ENCODE data around the gene CRYL1.
A peak's percentile ranks its signal among the peaks of the same experiment; 100 is the strongest.

CRYL1 gene, protein sequence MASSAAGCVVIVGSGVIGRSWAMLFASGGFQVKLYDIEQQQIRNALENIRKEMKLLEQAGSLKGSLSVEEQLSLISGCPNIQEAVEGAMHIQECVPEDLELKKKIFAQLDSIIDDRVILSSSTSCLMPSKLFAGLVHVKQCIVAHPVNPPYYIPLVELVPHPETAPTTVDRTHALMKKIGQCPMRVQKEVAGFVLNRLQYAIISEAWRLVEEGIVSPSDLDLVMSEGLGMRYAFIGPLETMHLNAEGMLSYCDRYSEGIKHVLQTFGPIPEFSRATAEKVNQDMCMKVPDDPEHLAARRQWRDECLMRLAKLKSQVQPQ

DNA sequence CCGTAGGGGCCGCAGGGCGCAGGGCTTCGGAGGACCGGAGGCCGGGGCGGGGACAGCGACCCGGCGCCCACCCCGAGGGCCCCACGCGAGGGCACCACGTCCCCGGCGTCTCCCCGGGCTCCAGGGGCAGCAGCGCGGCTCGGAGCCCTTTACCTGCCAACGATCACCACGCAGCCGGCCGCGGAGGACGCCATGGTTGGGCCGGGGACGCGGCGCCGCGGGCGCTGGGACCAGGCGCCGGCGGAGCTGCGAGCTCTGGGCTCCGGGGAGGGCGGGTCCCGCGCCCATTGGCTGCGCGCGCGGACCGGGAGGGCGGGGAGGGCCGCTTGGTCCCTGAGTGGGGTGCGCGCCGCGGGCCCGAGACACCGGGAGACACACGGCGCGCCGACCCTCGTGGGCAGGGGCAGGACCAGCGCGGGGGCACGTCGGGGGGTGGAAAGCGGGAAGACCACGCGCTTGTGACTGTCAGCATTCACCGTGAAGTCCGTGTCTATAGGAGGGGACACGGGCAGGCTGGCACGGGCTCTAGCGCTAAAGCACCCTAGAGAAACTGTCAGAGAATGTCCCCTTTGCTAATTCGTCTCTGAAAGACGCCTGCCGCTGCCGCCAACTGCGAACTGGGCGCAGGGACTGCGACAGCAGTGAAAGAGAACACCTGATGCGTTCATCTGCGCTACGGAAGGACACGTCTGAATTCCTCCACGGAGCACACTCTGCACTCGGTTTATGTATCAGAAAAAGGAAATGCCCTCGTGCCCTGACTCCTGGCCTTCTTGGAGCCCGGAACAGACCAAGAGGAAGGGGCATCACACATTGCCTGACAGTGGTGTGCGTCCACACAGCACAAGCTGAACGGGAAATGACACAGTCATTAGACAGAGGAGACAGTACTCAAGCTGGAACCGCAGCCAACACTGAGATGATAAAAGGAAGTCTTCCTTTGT, at the start of gene CRYL1:
Gene CRYL1 (minus strand): TSS at position 257 of the 944 bp plus-strand sequence. CDS start 63 bp downstream, at position 194.
- DNase-seq = peak; percentile 35

- no peak for DNase-seq
Measured at GRCh38 chr13:20573636-20574035, 48.0 kb upstream of the CRYL1 start.

GRCh38 chr13:20573186-20573585, 47.5 kb upstream of the CRYL1 start:
- DNase-seq = no peak

- no peak for DNase-seq
Measured at GRCh38 chr13:20571676-20572075, 46.0 kb upstream of the CRYL1 start.

DNA sequence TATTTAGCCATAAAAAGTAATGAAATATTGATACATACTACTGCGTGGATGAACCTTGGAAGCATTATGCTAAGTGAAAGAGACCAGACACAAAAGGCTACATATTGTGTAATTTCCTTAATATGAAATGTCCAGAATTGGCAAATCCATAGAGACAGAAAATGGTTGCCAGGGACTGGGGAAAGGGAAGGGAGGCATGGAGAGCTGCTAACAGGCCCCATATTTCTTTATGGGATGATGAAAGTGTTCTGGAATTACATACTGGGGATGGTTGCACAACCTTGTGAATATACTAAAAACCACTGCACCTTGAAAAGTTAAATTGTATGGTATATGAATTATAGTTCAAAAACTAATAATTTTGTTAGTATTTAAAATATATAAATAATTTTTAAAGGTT, 44.9 kb upstream of the CRYL1 start:
- no peak for DNase-seq

DNA sequence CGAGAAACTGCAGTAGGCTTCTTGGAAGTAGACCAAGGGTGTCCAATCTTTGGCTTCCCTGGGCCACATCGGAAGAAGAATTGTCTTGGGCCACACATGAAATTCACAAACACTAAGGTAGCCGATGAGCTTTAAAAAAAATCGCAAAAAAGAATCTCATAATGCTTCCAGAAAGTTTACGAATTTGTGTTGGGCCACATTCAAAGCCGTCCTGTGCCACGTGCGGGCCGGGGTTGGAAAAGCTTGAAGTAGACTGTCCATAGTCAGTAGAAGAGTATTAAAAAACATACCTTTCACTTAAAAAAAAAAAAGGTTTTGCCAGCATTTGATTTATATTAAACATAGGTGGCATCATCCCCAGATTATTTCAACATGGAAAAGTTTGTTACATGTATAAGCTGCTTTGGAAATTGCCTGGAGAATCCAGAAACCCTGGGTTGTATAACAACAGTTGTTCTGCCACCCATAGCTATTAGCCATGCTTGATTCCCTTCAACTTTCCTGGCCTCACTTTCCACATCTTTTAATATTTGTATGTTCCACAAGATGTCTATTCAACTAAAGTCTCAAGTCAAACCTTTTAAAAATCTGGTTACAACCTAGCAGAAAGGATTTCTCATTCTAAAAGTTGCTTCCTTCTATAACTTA, 42.3 kb upstream of the CRYL1 start:
- DNase-seq = no peak

DNA sequence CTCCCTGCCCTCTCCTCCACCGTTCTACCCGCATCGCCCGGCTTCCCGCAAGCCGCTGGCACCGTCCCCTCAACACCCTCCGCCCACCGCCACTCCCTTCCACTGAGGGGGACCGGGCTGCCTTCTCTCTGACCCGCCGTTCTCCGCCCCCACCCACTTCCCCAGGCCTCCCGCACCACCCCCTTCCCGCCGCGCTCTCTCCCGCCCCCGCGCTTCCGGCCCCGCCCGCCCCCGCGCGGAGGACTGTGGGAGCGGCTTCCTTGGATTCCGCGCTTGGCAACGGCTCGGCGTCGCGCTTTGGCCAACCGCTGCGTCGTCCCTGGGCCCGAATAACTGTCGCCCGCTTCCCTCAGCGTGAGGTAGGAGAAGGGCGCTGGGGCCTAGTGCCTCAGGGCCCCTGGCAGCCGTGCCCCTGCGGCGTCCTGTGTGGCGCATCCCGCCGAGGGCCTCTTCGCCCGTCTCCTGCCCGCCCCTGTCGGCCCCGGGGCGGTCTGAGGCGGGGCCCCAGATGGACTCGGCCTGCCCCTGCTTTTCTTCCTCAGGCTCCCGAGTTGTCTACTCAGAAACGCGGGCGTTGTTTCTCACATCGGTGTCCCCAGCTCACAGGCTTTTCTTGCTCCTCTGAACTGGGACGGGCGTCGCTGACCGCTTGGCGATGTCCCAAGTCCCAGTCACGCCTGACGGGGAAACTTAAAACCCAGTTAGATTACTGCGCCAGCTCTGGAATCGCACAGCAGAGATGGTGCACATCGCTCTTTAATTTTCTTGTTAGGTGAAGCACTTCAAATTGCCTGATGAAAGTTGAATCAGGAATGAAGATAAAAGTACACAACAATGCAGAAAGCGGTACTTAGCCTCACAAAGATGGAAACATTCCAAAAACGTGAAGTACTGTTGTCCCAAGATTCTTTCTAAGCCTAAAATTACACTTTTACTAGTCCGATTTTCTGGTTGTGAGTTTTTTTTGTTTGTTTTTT, 41.5 kb upstream of the CRYL1 start, which contains the start of gene IFT88:
Gene IFT88 (plus strand): TSS at position 260 of the 977 bp plus-strand sequence. CDS start 7,229 bp downstream, outside the sequence.
- DNase-seq = peak; percentile 63

DNA sequence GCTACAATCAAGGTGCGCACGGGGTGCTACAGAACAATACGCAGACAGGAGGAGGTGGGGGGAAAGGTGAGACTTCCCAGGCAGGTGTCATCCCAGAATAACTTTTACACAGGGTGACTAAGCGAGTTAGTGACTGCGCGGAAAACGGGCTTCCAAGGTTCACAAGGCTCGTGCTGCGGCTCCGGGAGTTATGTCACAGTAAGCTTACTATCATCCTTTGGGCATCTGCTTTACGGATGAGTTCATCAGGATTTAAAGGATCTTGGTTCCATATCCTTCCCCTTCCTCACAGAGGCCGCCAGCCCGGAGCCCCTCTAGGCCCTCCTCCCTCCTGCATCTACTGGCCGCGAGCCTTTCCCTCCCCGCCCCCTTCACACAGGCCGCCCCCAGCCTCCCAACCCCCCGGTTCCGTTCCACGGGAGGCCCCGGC, 40.8 kb upstream of the CRYL1 start:
- no peak for DNase-seq

DNA sequence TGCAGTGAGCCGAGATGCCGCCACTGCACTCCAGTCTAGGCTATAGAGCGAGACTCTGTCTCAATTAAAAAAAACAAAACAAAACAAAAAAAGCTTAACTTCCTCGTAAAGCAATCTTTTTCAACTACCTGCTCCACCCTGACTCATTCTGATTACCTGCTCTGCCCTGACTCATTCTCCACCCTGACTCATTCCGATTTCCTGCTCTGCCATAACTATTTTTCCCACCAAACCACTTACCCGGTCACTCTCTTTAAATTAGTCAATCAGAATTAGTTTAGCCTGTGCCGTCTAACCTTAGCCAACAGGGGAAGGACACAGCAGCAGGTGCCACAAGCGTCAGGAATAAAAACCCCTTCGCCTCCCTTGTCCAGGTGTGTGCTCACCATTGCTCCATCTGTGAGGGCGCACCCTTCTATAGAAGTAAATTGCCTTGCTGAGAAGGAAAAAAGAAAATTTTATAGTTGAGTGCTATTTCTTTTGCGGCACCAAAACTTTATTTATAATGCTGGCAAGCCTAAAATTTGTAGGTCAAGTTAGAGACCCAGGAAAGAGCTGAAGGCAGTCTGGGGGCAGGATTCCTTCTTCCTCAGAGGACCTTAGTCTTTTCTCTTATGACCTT, 39.6 kb upstream of the CRYL1 start:
- no peak for DNase-seq

- DNase-seq = no peak
Measured at GRCh38 chr13:20561741-20562140, 36.1 kb upstream of the CRYL1 start.

DNA sequence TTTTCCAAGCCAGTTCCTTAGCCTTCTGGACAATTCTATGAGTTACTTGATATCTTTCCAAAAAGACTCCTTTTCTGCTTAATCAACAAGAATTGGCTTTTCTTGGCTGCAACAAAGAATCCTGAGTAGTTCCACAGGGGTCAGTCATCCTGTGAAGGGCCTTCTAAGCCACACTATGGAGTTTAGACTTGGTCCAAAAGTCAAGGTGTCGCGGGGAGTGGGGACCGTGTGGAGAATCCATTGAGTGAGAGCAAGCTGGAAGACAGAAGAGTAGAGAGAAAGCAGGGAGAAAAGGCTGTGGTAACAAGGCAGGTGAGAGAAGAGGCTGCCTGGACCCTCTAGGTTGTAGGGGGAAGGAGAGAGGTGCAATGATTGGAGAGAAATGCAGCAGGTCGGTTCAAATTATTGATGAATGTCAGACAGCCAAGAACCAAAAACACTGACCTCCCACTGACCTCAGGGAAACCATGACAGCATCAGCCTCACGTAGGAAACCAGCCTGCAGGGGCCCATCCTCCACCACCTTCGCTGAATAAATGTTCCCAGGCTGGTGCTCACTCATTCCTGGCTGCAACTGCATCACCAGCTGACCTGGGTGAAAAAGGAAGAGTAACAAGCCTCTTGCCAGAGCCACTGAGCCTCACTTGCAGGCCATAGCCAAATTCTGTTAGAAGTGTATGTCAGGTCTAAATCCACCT, 34.2 kb upstream of the CRYL1 start:
- no peak for DNase-seq

DNA sequence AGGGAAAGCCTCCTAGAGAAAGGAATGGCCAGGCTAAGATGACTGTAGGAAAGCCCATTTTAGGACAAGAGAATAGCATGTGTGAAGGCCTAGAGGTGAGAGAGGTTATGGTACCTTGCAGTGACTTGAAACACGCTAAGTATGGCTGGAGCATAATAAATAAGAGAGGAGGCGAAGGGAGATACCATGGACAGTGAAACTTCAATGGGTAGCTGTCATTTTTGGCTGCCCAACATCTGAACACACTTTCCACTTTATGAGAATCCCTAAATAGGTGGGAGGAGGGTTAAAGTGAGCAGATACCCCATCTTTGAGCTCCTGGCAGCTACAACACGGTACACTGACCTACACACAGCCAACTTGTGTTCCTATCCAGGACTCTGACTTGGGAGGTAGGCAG, 33.3 kb upstream of the CRYL1 start:
- DNase-seq = no peak

DNA sequence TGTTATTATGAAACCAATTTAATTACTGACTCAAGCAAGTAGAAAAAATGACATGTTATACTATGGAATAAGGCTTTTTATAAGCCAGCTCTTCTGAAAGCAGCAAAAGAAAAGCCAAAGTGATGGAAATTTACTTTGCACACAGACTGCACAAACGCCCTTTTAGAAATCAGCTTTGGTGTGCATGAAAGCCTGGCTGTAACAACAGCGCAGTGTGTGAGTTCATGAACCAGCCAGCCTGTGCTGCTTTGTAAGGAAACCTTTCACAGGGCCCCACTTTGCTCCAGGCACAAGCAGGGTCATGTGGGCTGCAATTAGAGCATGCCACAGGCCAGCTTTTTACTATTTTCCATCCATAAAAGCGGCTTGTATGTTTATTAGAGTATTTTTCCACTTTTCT, 27.7 kb upstream of the CRYL1 start:
- DNase-seq = no peak

DNA sequence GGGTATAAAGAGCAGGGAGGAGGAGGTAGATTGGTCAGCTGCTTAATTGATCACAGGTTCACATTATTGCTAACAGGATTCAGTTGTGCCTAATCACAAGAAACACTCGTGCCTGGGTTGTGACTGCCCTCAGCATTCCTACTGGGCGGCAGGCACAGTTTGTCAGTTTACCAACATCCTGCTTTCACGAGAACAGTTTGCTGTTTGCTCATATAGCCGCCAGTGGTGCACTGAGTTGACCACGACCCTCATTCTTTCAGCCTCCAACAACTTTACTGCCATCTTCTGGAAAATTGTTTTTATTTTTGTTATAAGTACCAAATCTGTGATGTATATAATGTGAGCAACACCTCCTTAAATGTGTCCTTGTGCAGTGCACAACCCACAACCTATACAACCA, 25.1 kb upstream of the CRYL1 start:
- DNase-seq = no peak

GRCh38 chr13:20547479-20547908, 21.8 kb upstream of the CRYL1 start:
- DNase-seq = no peak

DNA sequence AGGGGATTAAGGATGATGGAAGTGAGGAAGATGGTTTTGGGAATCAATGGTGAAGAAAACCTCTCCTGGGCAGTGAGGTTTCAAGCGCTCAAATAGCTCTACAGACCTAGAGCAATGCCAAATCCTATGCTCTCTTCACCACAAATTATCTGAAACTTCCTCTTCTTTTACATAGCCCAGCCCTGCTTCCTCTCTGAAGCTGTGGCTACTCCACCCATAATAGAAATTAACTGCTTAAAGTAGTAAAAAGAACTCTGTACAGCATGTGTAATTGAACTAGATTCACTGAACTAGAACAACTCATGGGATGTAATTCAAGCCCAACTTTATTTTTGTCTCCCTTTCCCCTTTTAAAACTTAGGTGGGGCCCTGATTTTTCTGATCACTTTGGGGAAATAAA, 20.9 kb upstream of the CRYL1 start:
- DNase-seq = no peak

GRCh38 chr13:20544201-20544923, 18.7 kb upstream of the CRYL1 start:
- no peak for DNase-seq

DNA sequence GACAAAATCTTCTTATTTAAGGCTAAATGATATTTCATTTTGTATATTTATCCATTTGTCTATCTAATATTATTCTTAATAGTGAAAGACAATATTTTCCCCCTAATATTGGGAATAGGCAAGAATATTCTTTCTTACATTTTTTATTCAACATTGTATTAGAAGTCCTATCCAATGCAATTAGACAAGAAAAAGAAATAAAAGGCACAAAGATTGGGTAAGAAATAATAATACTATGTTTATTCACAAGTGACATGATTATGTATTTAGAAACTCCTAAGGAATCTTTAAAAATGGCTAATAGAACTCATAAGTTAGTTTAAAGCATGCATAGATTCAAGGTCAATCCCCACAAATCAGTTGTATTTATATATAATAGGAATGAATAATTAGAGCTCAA, 11.3 kb upstream of the CRYL1 start:
- DNase-seq = no peak

DNA sequence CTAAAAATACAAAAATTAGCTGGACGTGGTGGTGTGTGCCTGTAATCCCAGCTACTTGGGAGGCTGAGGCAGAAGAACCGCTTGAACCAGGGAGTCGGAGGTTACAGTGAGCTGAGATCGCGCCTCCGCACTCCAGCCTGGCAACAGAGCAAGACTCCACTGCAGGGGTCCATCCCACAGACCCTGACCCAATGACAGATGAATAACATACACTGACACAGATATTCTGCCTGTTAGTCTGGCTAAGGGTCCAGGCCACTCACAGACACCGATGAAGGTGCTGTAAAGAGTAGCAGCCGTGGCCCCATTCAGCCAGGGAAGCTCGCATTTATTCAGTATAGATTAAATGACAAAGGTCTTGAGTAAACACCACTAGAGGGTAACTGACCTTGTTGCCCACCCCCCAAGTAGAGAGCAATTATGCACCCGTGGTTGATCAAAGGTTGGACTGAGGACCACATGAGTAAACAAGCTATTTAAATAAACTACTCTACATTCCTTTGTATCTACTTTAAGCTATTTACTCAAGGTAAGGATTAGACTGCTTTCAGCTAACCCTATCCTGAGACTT, 8.5 kb upstream of the CRYL1 start:
- DNase-seq = no peak

DNA sequence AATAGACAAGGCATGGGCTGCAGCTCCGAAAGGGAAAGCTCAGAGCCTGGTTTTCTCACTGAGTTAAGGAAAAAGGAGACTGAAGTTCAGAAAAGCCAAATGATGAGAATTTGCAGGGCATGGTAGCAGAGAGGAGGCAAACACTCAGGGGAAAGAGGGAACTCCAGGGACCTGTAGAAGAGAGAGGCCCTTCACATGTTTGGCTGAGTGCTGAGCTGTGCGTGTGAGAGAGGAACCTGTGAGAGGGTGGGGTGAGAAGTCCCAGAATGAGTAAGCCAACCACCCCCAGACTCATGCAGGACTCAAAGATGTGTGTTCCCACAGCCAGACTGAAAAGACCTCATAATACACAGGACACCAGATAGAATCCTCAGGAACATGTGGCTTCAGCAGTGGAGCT, 2.8 kb upstream of the CRYL1 start:
- no peak for DNase-seq

Data from NCI-H2107 (cell line).